Upper lobe of left lung (tissue), 6 donors: ENCODE results near the gene EXD3. TPM values are rescaled to one million over a fixed set of nuclear protein-coding genes. Genes with fewer than 3 reads are reported as not detected.
"Not testable (repeated sequence)": the region's sequence is repeated elsewhere in the genome, so short reads cannot be mapped to it uniquely, and the experiment has no call there.

Experiments
- ATAC-seq, 2 donors: fragments of 200-7000 bp; cut with Tn5 transposase; one replicate each; pipeline ENCODE4 v1.9.1; 2022; ENCODE audit warnings: mild to moderate bottlenecking in 2 of 2, moderate library complexity in 2 of 2; ENCODE audit not compliant: low FRiP score in 2 of 2
- DNase-seq, 2 donors: peaks; one replicate each; pipeline ENCODE4 v3.0.0-alpha.2; 2019 to 2020
- H3K27ac ChIP-seq, 4 donors: fragments of 200-600 bp; sonication (generic); one replicate each; pipeline ENCODE4 v1.5.1; 2016 to 2019
- H3K27me3 ChIP-seq, 4 donors: fragments of 200-600 bp; sonication (generic); one replicate each; pipeline ENCODE4 v1.5.1; 2017 to 2019
- H3K36me3 ChIP-seq, 4 donors: fragments of 200-600 bp; sonication (generic); one replicate each; pipeline ENCODE4 v1.5.1; 2016 to 2019
- H3K4me1 ChIP-seq, 4 donors: fragments of 200-600 bp; sonication (generic); one replicate each; pipeline ENCODE4 v1.5.1; 2018 to 2019
- H3K4me3 ChIP-seq, 4 donors: fragments of 200-600 bp; sonication (generic); one replicate each; pipeline ENCODE4 v1.5.1; 2017 to 2019; ENCODE audit warnings: mild to moderate bottlenecking in 2 of 4, moderate library complexity in 1 of 4
- H3K9me3 ChIP-seq, 4 donors: fragments of 200-600 bp; sonication (generic); one replicate each; pipeline ENCODE4 v1.5.1; 2018 to 2019
- CTCF ChIP-seq, 6 experiments: fragments of 450-650 bp in 4 of 6; fragments of 200-600 bp in 2 of 6; sonication (generic) in 2 of 6; IDR thresholded peaks; one replicate each; pipeline ENCODE4 v1.5.1; 2016 to 2019; ENCODE audit warnings: antibody characterized with exemption in 6 of 6
- EP300 ChIP-seq, 4 donors: sonication (generic); formaldehyde crosslinking; IDR thresholded peaks; one replicate each; pipeline ENCODE4 v1.5.1; 2017; ENCODE audit warnings: antibody characterized with exemption in 4 of 4, control low read depth in 2 of 4
- POLR2A ChIP-seq, 4 donors: fragments of 450-650 bp; IDR thresholded peaks; one replicate each; pipeline ENCODE4 v1.5.1; 2016 to 2017; ENCODE audit warnings: antibody characterized with exemption in 4 of 4, mild to moderate bottlenecking in 2 of 4
- POLR2AphosphoS5 ChIP-seq, 2 donors: sonication (generic); formaldehyde crosslinking; IDR thresholded peaks; one replicate each; pipeline ENCODE4 v1.5.1; 2017; ENCODE audit warnings: antibody characterized with exemption in 2 of 2
- WGBS, 2 donors: methylation state at CpG; one replicate each; pipeline ENCODE4 v1.1.5; 2017 to 2018; 5-methylcytosine and 5-hydroxymethylcytosine counted together
- total RNA-seq, 6 donors: library from RNA; depleted of rRNA in 4 of 6; stranded (reverse); fragments of >200 nt in 4 of 6; gene quantifications; one replicate each; pipeline versions ENCODE4 v1.1.0 to v1.2.1, GENCODE V29; 2016 to 2021
- donor health status: DM: no; HTN: no; CAD: no; lungs with moderate emphysema.
- donor health status: DM: no; HTN: yes; CAD: no; lungs with severe emphysema.

EXD3 gene
- total RNA-seq, 6 donors from 2014 or later = 12.3 to 118 (median 24.8) TPM

- no peak for TF ChIP-seq POLR2A (IDR thresholded peaks at IDR 0.05)
- no peak for TF ChIP-seq CTCF (IDR thresholded peaks at IDR 0.05)
- TF ChIP-seq POLR2AphosphoS5 (IDR thresholded peaks at IDR 0.05) = no peak
- TF ChIP-seq EP300 (IDR thresholded peaks at IDR 0.05) = no peak
- H3K4me3 ChIP-seq = no peak overlapping the region
- DNase-seq (no peak), ATAC-seq (peak in 1 of 2 donors; percentile 20)
- no peaks in the 10 kb centered on the region for H3K9me3 ChIP-seq
- no peak overlapping the region for H3K27ac ChIP-seq
- H3K27me3 ChIP-seq = no peaks in the 10 kb centered on the region
- 80 to 86% methylated on average over 9 to 10 of the region's 10 CpGs for WGBS, 2 donors
- peaks cover 14 to 58% (median 40%) of the 10 kb centered on the region in 4 donors for H3K36me3 ChIP-seq
- peaks cover 8 to 24% (median 13%) of the 10 kb centered on the region in 4 donors for H3K4me1 ChIP-seq
Measured at GRCh38 chr9:137263506-137263905, 159.5 kb downstream of the EXD3 start.

DNA sequence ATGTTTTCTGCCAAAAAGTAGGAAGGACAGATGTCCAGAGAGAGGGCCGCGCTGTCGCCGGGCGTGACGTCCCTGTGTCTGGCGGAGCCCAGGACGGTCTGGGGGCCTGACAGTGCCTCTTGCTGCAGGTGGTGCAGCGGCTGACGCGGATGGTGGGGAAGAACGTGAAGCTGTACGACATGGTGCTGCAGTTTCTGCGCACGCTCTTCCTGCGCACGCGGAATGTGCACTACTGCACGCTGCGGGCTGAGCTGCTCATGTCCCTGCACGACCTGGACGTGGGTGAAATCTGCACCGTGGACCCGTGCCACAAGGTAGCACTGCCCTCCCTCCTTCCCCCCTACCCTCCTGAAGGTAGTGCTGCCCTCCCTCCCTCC, 160.1 kb downstream of the EXD3 start:
- H3K4me3 ChIP-seq = no peak overlapping the region
- H3K27ac ChIP-seq = no peak overlapping the region
- H3K27me3 ChIP-seq = no peaks in the 10 kb centered on the region
- peak in 1 of 2 donors; percentile 28 for ATAC-seq
- H3K36me3 ChIP-seq = peaks cover 14 to 60% (median 43%) of the 10 kb centered on the region in 4 donors
- peak in 1 of 2 donors; percentile 80 for DNase-seq
- no peaks in the 10 kb centered on the region for H3K9me3 ChIP-seq
- WGBS, 2 donors = 82 to 90% methylated on average over 16 to 24 of the region's 24 CpGs
- peaks cover 2 to 18% (median 7%) of the 10 kb centered on the region in 4 donors for H3K4me1 ChIP-seq
- TF ChIP-seq POLR2A (IDR thresholded peaks at IDR 0.05) (no peak), POLR2AphosphoS5 (IDR thresholded peaks at IDR 0.05) (no peak), CTCF (IDR thresholded peaks at IDR 0.05) (no peak), EP300 (IDR thresholded peaks at IDR 0.05) (no peak)

- Histone ChIP-seq H3K4me1 (peaks cover 0 to 13% (median 1%) of the 10 kb centered on the region in 4 donors), H3K36me3 (peaks cover 14 to 58% (median 41%) of the 10 kb centered on the region in 4 donors)
- H3K27me3 ChIP-seq, H3K4me3 ChIP-seq, ATAC-seq, H3K9me3 ChIP-seq, H3K27ac ChIP-seq, DNase-seq: not testable (repeated sequence)
- WGBS, 2 donors = 39 to 50% methylated on average over 9 to 15 of the region's 15 CpGs
- peak; percentile 29 to 61 (median 44) for TF ChIP-seq CTCF (IDR thresholded peaks at IDR 0.05)
Measured at GRCh38 chr9:137262173-137262908, 160.6 kb downstream of the EXD3 start.

Other genes starting within 250 kb of the EXD3 start
- 100 to 1,000 TPM in 1 of 6 donors, 10 to 100 TPM in 5; 31.9 to 174 (median 67.3) TPM for gene ANAPC2, start 234.6 kb downstream of the EXD3 start, total RNA-seq
- 100 to 1,000 TPM in 1 of 6 donors, 10 to 100 TPM in 5; 39.8 to 110 (median 73.0) TPM for gene SSNA1, start 234.5 kb downstream of the EXD3 start, total RNA-seq
- gene TPRN, start 222.4 kb downstream of the EXD3 start, total RNA-seq = 10 to 100 TPM; 18.9 to 33.1 (median 27.1) TPM
- gene TMEM203, start 217.5 kb downstream of the EXD3 start, total RNA-seq = 10 to 100 TPM; 17.8 to 35.5 (median 31.1) TPM
- 10 to 100 TPM in 4 of 6 donors, 1 to 10 TPM in 2; 7.7 to 54.5 (median 18.5) TPM for gene NDOR1, start 217.5 kb downstream of the EXD3 start, total RNA-seq
- gene RNF208, start 200.9 kb downstream of the EXD3 start, total RNA-seq = 10 to 100 TPM in 1 of 6 donors, 1 to 10 TPM in 5; 2.3 to 12.6 (median 4.5) TPM
- gene CYSRT1, start 198.0 kb downstream of the EXD3 start, total RNA-seq = 1 to 10 TPM in 2 of 6 donors, under 1 TPM in 3, not detected in 1; 0.20 to 2.0 (median 0.97) TPM
- under 1 TPM in 3 of 6 donors, not detected in 3; 0.46 to 0.59 (median 0.57) TPM for gene RNF224, start 195.7 kb downstream of the EXD3 start, total RNA-seq
- gene SLC34A3, start 192.3 kb downstream of the EXD3 start, total RNA-seq = under 1 TPM in 2 of 6 donors, not detected in 4; 0.10 to 0.17 TPM
- 100 to 1,000 TPM; 120 to 539 (median 227) TPM for gene TUBB4B, start 181.9 kb downstream of the EXD3 start, total RNA-seq
- gene STPG3, start 171.9 kb downstream of the EXD3 start, total RNA-seq = under 1 TPM in 1 of 6 donors, not detected in 5; 0.23 TPM
- gene NELFB, start 167.8 kb downstream of the EXD3 start, total RNA-seq = 10 to 100 TPM; 31.8 to 55.6 (median 49.8) TPM
- 10 to 100 TPM; 31.5 to 62.6 (median 39.2) TPM for gene TOR4A, start 145.4 kb downstream of the EXD3 start, total RNA-seq
- 10 to 100 TPM in 3 of 6 donors, 1 to 10 TPM in 3; 3.1 to 26.9 (median 9.5) TPM for gene NRARP, start 120.9 kb downstream of the EXD3 start, total RNA-seq
- 10 to 100 TPM in 3 of 6 donors, 1 to 10 TPM in 3; 3.3 to 34.6 (median 11.7) TPM for gene NOXA1, start 231 bp upstream of the EXD3 start, total RNA-seq
- under 1 TPM in 2 of 6 donors, not detected in 4; 0.15 to 0.17 TPM for gene ENTPD8, start 18.2 kb upstream of the EXD3 start, total RNA-seq
- gene NSMF, start 36.2 kb upstream of the EXD3 start, total RNA-seq = 10 to 100 TPM; 20.4 to 57.6 (median 25.9) TPM
- gene PNPLA7, start 127.2 kb upstream of the EXD3 start, total RNA-seq = 100 to 1,000 TPM in 1 of 6 donors, 10 to 100 TPM in 2, 1 to 10 TPM in 3; 6.0 to 104 (median 14.0) TPM
- 100 to 1,000 TPM in 2 of 6 donors, 10 to 100 TPM in 4; 36.5 to 172 (median 62.1) TPM for gene MRPL41, start 128.7 kb upstream of the EXD3 start, total RNA-seq
- gene DPH7, start 155.8 kb upstream of the EXD3 start, total RNA-seq = 100 to 1,000 TPM in 1 of 6 donors, 10 to 100 TPM in 5; 25.5 to 115 (median 42.4) TPM
- 10 to 100 TPM; 10.2 to 28.3 (median 20.9) TPM for gene ZMYND19, start 167.3 kb upstream of the EXD3 start, total RNA-seq
- gene ARRDC1, start 182.5 kb upstream of the EXD3 start, total RNA-seq = 100 to 1,000 TPM in 3 of 6 donors, 10 to 100 TPM in 3; 74.9 to 202 (median 99.6) TPM
- gene EHMT1, start 195.8 kb upstream of the EXD3 start, total RNA-seq = 100 to 1,000 TPM in 2 of 6 donors, 10 to 100 TPM in 4; 68.0 to 183 (median 83.6) TPM